ENCODE data around the gene CNKSR3.

The CNKSR3 gene

DNA sequence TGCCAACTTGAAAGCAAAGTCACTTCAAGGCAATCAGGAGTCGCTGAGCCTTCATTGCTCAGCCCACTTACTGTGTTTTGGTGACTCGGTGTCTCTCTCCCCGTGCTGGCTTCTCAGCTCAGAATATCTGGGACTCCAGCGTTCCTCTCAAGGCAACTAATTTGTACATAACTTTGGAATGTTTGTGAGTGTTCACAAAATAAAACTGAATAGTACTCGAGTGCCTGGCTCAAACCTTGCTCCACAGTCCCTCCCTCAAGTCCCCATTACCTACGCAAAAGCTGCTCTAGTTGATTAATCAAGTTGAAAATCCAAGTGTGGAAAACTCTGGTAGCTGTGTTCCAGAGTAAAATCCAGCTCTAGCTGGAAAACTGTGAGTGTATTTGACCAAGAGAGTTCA lies 162.5 kb downstream of the CNKSR3 start:
- no peak for DNase-seq (ENCODE audit: low spot score)

- DNase-seq (ENCODE audit: low spot score) = no peak
These were observed 164.7 kb downstream of the CNKSR3 start for GRCh38 chr6:154345811-154346210.

GRCh38 chr6:154343473-154344308 lies 166.8 kb downstream of the CNKSR3 start:
- DNase-seq (ENCODE audit: low spot score) = no peak

- DNase-seq (ENCODE audit: low spot score) = no peak
These were observed 168.6 kb downstream of the CNKSR3 start for GRCh38 chr6:154341871-154342270.

- no peak for DNase-seq (ENCODE audit: low spot score)
These were observed 169.1 kb downstream of the CNKSR3 start for GRCh38 chr6:154341336-154341735.
